Astrocyte (in vitro differentiated cells and primary cell): Measurements from ENCODE around the gene STRADA. TPM values are rescaled to one million over a fixed set of nuclear protein-coding genes. Genes with fewer than 3 reads are reported as not detected.

Experiments used
- DNase-seq: peaks from one replicate; pipeline ENCODE4 v3.0.0-alpha.2; 2010; ENCODE audit warnings: low read depth
- FAIRE-seq: peaks from 2 replicates; lab custom pipeline; 2011; peaks lifted over from hg19 to GRCh38; lab: Jason Lieb, UNC
- H2AFZ ChIP-seq: 2 replicates; pipeline ENCODE4 v1.6.0; 2012; ENCODE audit warnings: low read depth, low read length, inconsistent platforms
- H3K27ac ChIP-seq: 2 replicates; pipeline ENCODE4 v1.5.1; 2011; ENCODE audit warnings: low read depth, low read length, inconsistent platforms
- H3K27me3 ChIP-seq: 2 replicates; pipeline ENCODE4 v1.6.0; 2011; ENCODE audit warnings: low read length, inconsistent platforms; ENCODE audit not compliant: insufficient read depth
- H3K36me3 ChIP-seq: 2 replicates; pipeline ENCODE4 v1.5.1; 2011; ENCODE audit warnings: low read length, inconsistent platforms; ENCODE audit not compliant: insufficient read depth
- H3K4me1 ChIP-seq: 2 replicates; pipeline ENCODE4 v1.5.1; 2011; ENCODE audit warnings: low read length, inconsistent platforms; ENCODE audit not compliant: insufficient read depth
- H3K4me2 ChIP-seq: 2 replicates; pipeline ENCODE4 v1.6.0; 2012; ENCODE audit warnings: low read length, inconsistent platforms
- H3K4me3 ChIP-seq: 2 replicates; pipeline ENCODE4 v1.5.1; 2011; ENCODE audit warnings: low read depth, mild to moderate bottlenecking, low read length, inconsistent platforms; ENCODE audit not compliant: insufficient read depth
- H3K79me2 ChIP-seq: 2 replicates; pipeline ENCODE4 v1.6.0; 2012; ENCODE audit warnings: mild to moderate bottlenecking, low read length, inconsistent platforms; ENCODE audit not compliant: insufficient read depth
- H3K9ac ChIP-seq: 2 replicates; pipeline ENCODE4 v1.6.0; 2012; ENCODE audit warnings: mild to moderate bottlenecking, low read length, inconsistent platforms
- H3K9me3 ChIP-seq: 2 replicates; pipeline ENCODE4 v1.5.1; 2012; ENCODE audit warnings: low read depth, mild to moderate bottlenecking, low read length, inconsistent platforms; ENCODE audit not compliant: insufficient read depth
- H4K20me1 ChIP-seq: 2 replicates; pipeline ENCODE4 v1.6.0; 2012; ENCODE audit warnings: low read length, inconsistent platforms; ENCODE audit not compliant: insufficient read depth
- H3K27ac Mint-ChIP-seq: one replicate; pipeline ENCODE4 v1.8.0; 2021; ENCODE audit warnings: mild to moderate bottlenecking, mixed read lengths; ENCODE audit not compliant: unreplicated experiment
- H3K27me3 Mint-ChIP-seq: one replicate; pipeline ENCODE4 v1.8.0; 2021; ENCODE audit warnings: low read depth, mixed read lengths; ENCODE audit not compliant: unreplicated experiment
- H3K36me3 Mint-ChIP-seq: one replicate; pipeline ENCODE4 v1.8.0; 2021; ENCODE audit warnings: low read depth, mixed read lengths; ENCODE audit not compliant: unreplicated experiment
- H3K4me1 Mint-ChIP-seq: one replicate; pipeline ENCODE4 v1.8.0; 2021; ENCODE audit warnings: low read depth, mixed read lengths; ENCODE audit not compliant: unreplicated experiment
- H3K4me3 Mint-ChIP-seq: one replicate; pipeline ENCODE4 v1.8.0; 2021; ENCODE audit warnings: mild to moderate bottlenecking, moderate library complexity, mixed read lengths; ENCODE audit not compliant: unreplicated experiment
- H3K9me3 Mint-ChIP-seq: one replicate; pipeline ENCODE4 v1.8.0; 2021; ENCODE audit warnings: mild to moderate bottlenecking, mixed read lengths; ENCODE audit not compliant: unreplicated experiment
- EZH2 ChIP-seq: IDR thresholded peaks from 2 replicates; pipeline ENCODE4 v1.6.1; 2012; ENCODE audit warnings: mild to moderate bottlenecking, low read length, inconsistent platforms; ENCODE audit not compliant: insufficient read depth
- total RNA-seq: library from RNA; stranded (reverse); gene quantifications from 2 replicates; pipeline ENCODE4 v1.2.1, GENCODE V29; 2021
- TF ChIP-seq, protein P1 (sequence below): IDR thresholded peaks from 2 replicates; pipeline ENCODE4 v1.5.1; 2011; ENCODE audit warnings: low read depth, mild to moderate bottlenecking, inconsistent platforms, low read length, moderate library complexity; ENCODE audit not compliant: insufficient read depth

The STRADA gene
- total RNA-seq, 1 donor from 2014 or later = 35.7 TPM

- Mint-ChIP-seq H3K27me3 (no peaks in the 10 kb centered on the region), H3K9me3 (no peaks in the 10 kb centered on the region), H3K36me3 (peaks cover 25% of the 10 kb centered on the region), H3K4me3 (no peak overlapping the region), H3K27ac (no peak overlapping the region), H3K4me1 (no peaks in the 10 kb centered on the region)
- no peak overlapping the region for H3K27ac ChIP-seq
- no peak overlapping the region for H2AFZ ChIP-seq
- H3K9ac ChIP-seq = no peak overlapping the region
- TF ChIP-seq, protein P1, sequence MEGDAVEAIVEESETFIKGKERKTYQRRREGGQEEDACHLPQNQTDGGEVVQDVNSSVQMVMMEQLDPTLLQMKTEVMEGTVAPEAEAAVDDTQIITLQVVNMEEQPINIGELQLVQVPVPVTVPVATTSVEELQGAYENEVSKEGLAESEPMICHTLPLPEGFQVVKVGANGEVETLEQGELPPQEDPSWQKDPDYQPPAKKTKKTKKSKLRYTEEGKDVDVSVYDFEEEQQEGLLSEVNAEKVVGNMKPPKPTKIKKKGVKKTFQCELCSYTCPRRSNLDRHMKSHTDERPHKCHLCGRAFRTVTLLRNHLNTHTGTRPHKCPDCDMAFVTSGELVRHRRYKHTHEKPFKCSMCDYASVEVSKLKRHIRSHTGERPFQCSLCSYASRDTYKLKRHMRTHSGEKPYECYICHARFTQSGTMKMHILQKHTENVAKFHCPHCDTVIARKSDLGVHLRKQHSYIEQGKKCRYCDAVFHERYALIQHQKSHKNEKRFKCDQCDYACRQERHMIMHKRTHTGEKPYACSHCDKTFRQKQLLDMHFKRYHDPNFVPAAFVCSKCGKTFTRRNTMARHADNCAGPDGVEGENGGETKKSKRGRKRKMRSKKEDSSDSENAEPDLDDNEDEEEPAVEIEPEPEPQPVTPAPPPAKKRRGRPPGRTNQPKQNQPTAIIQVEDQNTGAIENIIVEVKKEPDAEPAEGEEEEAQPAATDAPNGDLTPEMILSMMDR = no peak
- no peak for TF ChIP-seq EZH2
- no peaks in the 10 kb centered on the region for H3K27me3 ChIP-seq
- DNase-seq (no peak), FAIRE-seq (no peak)
- H3K4me1 ChIP-seq = no peaks in the 10 kb centered on the region
- peaks cover 1% of the 10 kb centered on the region for H4K20me1 ChIP-seq
- peaks cover 18% of the 10 kb centered on the region for H3K36me3 ChIP-seq
- H3K4me3 ChIP-seq = no peak overlapping the region
- no peaks in the 10 kb centered on the region for H3K79me2 ChIP-seq
- H3K4me2 ChIP-seq = no peak overlapping the region
- H3K9me3 ChIP-seq = no peaks in the 10 kb centered on the region
These were observed 32.5 kb downstream of the STRADA start for GRCh38 chr17:63709110-63709509.

GRCh38 chr17:63707151-63707550, 34.4 kb downstream of the STRADA start:
- DNase-seq (no peak), FAIRE-seq (no peak)
- H3K36me3 ChIP-seq = peaks cover 21% of the 10 kb centered on the region
- no peak overlapping the region for H2AFZ ChIP-seq
- Mint-ChIP-seq H3K27me3 (no peaks in the 10 kb centered on the region), H3K27ac (no peak overlapping the region), H3K4me1 (no peaks in the 10 kb centered on the region), H3K9me3 (peaks cover 2% of the 10 kb centered on the region), H3K4me3 (no peak overlapping the region), H3K36me3 (peaks cover 33% of the 10 kb centered on the region)
- no peaks in the 10 kb centered on the region for H3K9me3 ChIP-seq
- no peak for TF ChIP-seq EZH2
- TF ChIP-seq, protein P1 = no peak
- no peaks in the 10 kb centered on the region for H3K27me3 ChIP-seq
- H3K4me2 ChIP-seq = no peak overlapping the region
- H3K79me2 ChIP-seq = no peaks in the 10 kb centered on the region
- no peaks in the 10 kb centered on the region for H3K4me1 ChIP-seq
- no peak overlapping the region for H3K4me3 ChIP-seq
- peaks cover 8% of the 10 kb centered on the region for H4K20me1 ChIP-seq
- no peak overlapping the region for H3K9ac ChIP-seq
- H3K27ac ChIP-seq = no peak overlapping the region

GRCh38 chr17:63706336-63707082, 35.1 kb downstream of the STRADA start:
- Histone ChIP-seq H3K4me2 (no peak overlapping the region), H3K27me3 (no peaks in the 10 kb centered on the region), H3K36me3 (peaks cover 19% of the 10 kb centered on the region), H3K4me1 (peaks cover under 1% of the 10 kb centered on the region), H3K79me2 (no peaks in the 10 kb centered on the region), H3K27ac (no peak overlapping the region), H3K9me3 (no peaks in the 10 kb centered on the region), H2AFZ (no peak overlapping the region), H4K20me1 (peaks cover 8% of the 10 kb centered on the region), H3K4me3 (no peak overlapping the region), H3K9ac (no peak overlapping the region)
- DNase-seq = no peak
- Mint-ChIP-seq H3K27me3 (no peaks in the 10 kb centered on the region), H3K4me1 (peaks cover 2% of the 10 kb centered on the region), H3K36me3 (peaks cover 33% of the 10 kb centered on the region), H3K4me3 (no peak overlapping the region), H3K9me3 (peaks cover 2% of the 10 kb centered on the region), H3K27ac (no peak overlapping the region)
- no peak for FAIRE-seq
- TF ChIP-seq EZH2 = no peak
- TF ChIP-seq, protein P1 = no peak
